CD14-positive monocyte (primary cell): ENCODE measurements around the gene HS3ST6. TPM values are rescaled to one million over a fixed set of nuclear protein-coding genes. Genes with fewer than 3 reads are reported as not detected.

Source experiments
- DNase-seq, 3 donors: peaks; one replicate each; pipeline ENCODE4 v3.0.0-alpha.2; 2011 to 2022
- H2AFZ ChIP-seq: 2 replicates; pipeline ENCODE4 v1.6.0; 2012; ENCODE audit warnings: mild to moderate bottlenecking, low read depth, low read length, inconsistent platforms; ENCODE audit not compliant: insufficient read depth, poor library complexity, severe bottlenecking
- H3K27ac ChIP-seq, 2 donors: 1 replicate in 1 of 2; 2 replicates in 1 of 2; pipeline ENCODE4 v1.5.1; 2012 to 2013; ENCODE audit warnings: low read length in 2 of 2, control low read depth in 1 of 2, inconsistent platforms in 1 of 2, low read depth in 1 of 2, mild to moderate bottlenecking in 1 of 2
- H3K27me3 ChIP-seq, 2 donors: one replicate each; pipeline versions ENCODE4 v1.6.0 to v1.6.1; 2011 to 2013; ENCODE audit warnings: low read length in 2 of 2; ENCODE audit not compliant: control insufficient read depth in 2 of 2, insufficient read depth in 2 of 2
- H3K36me3 ChIP-seq, 2 donors: replicated peaks in 1 of 2; 1 replicate in 1 of 2; 2 replicates in 1 of 2; pipeline versions ENCODE4 v1.5.1 to v1.6.1; 2012 to 2013; ENCODE audit warnings: low read length in 2 of 2, control low read depth in 1 of 2, inconsistent platforms in 1 of 2, mild to moderate bottlenecking in 1 of 2; ENCODE audit not compliant: insufficient read depth in 2 of 2, control insufficient read depth in 1 of 2
- H3K4me1 ChIP-seq, 2 donors: 1 replicate in 1 of 2; 2 replicates in 1 of 2; pipeline versions ENCODE4 v1.5.1 to v1.6.1; 2012 to 2013; ENCODE audit warnings: low read length in 2 of 2, control low read depth in 1 of 2, inconsistent platforms in 1 of 2, mild to moderate bottlenecking in 1 of 2, moderate library complexity in 1 of 2; ENCODE audit not compliant: insufficient read depth in 2 of 2, control insufficient read depth in 1 of 2
- H3K4me2 ChIP-seq: replicated peaks from 2 replicates; pipeline ENCODE3; 2012; ENCODE audit warnings: low read length, moderate library complexity, mild to moderate bottlenecking; ENCODE audit not compliant: poor library complexity, severe bottlenecking; ENCODE audit errors: extremely low read depth
- H3K4me3 ChIP-seq, 3 experiments: fragments of 200-600 bp in 1 of 3; sonication (generic) in 1 of 3; replicated peaks in 1 of 3; 1 replicate in 2 of 3; 2 replicates in 1 of 3; pipeline ENCODE4 v1.5.1; 2011 to 2013; ENCODE audit warnings: low read length in 3 of 3, mild to moderate bottlenecking in 3 of 3, control low read depth in 2 of 3, low read depth in 2 of 3, inconsistent platforms in 1 of 3, moderate library complexity in 1 of 3
- H3K79me2 ChIP-seq: 2 replicates; pipeline ENCODE4 v1.6.0; 2012; ENCODE audit warnings: mild to moderate bottlenecking, control low read depth, inconsistent platforms, low read length, moderate library complexity; ENCODE audit not compliant: insufficient read depth
- H3K9ac ChIP-seq: 2 replicates; pipeline ENCODE4 v1.6.0; 2017; ENCODE audit warnings: low read length, mild to moderate bottlenecking; ENCODE audit not compliant: insufficient read depth, poor library complexity, severe bottlenecking
- H3K9me3 ChIP-seq, 2 donors: replicated peaks in 1 of 2; 1 replicate in 1 of 2; 2 replicates in 1 of 2; pipeline versions ENCODE4 v1.5.1 to v1.6.1; 2012 to 2013; ENCODE audit warnings: low read length in 2 of 2, control low read depth in 1 of 2; ENCODE audit not compliant: control insufficient read depth in 1 of 2, insufficient read depth in 1 of 2
- H4K20me1 ChIP-seq: 2 replicates; pipeline ENCODE4 v1.6.0; 2012; ENCODE audit warnings: mild to moderate bottlenecking, low read length, control low read depth, moderate library complexity; ENCODE audit not compliant: insufficient read depth
- H3K27ac Mint-ChIP-seq, 7 donors: one replicate each; pipeline ENCODE4 v1.8.0; 2020; ENCODE audit warnings: mild to moderate bottlenecking in 7 of 7, mixed read lengths in 7 of 7, moderate library complexity in 6 of 7, inconsistent platforms in 2 of 7
- H3K27me3 Mint-ChIP-seq, 3 donors: one replicate each; pipeline ENCODE4 v1.8.0; 2021 to 2022; ENCODE audit warnings: low read depth in 3 of 3, mild to moderate bottlenecking in 3 of 3, mixed read lengths in 3 of 3, moderate library complexity in 3 of 3, inconsistent platforms in 1 of 3
- H3K36me3 Mint-ChIP-seq, 2 donors: one replicate each; pipeline ENCODE4 v1.8.0; 2020; ENCODE audit warnings: mixed read lengths in 2 of 2, inconsistent platforms in 1 of 2, mild to moderate bottlenecking in 1 of 2
- H3K4me1 Mint-ChIP-seq: one replicate; pipeline ENCODE4 v1.8.0; 2020; ENCODE audit warnings: mild to moderate bottlenecking, mixed read lengths
- H3K4me3 Mint-ChIP-seq, 2 donors: one replicate each; pipeline ENCODE4 v1.8.0; 2020; ENCODE audit warnings: mild to moderate bottlenecking in 2 of 2, mixed read lengths in 2 of 2, moderate library complexity in 1 of 2
- H3K9me3 Mint-ChIP-seq, 7 donors: one replicate each; pipeline ENCODE4 v1.8.0; 2020 to 2022; ENCODE audit warnings: mixed read lengths in 7 of 7, mild to moderate bottlenecking in 6 of 7, moderate library complexity in 6 of 7, inconsistent platforms in 2 of 7
- CTCF ChIP-seq: fragments of 200-600 bp; IDR thresholded peaks from one replicate; pipeline ENCODE4 v1.8.0; 2022; ENCODE audit warnings: antibody characterized with exemption, mild to moderate bottlenecking
- WGBS: methylation state at CpG from one replicate; pipeline ENCODE4 v1.1.5; 2013; ENCODE audit warnings: missing lambda C conversion rate; ENCODE audit not compliant: insufficient coverage; 5-methylcytosine and 5-hydroxymethylcytosine counted together
- intact Hi-C, 2 donors: fragments of 100-400 bp; cut with micrococcal nuclease; formaldehyde crosslinking; loops; one replicate each; pipeline versions ENCODE4 v1.15.0 to v1.15.1; 2023
- polyA plus RNA-seq, 3 donors: library from polyadenylated mRNA; depleted of rRNA in 1 of 3; unstranded in 2 of 3; stranded (reverse) in 1 of 3; fragments of 300-500 nt in 2 of 3; fragments of >200 nt in 1 of 3; fragmentation: Illumina TruSeq in 2 of 3; gene quantifications; 1 replicate in 2 of 3; 2 replicates in 1 of 3; pipeline ENCODE4 v1.2.3, GENCODE V29; 2012 to 2021

Gene HS3ST6
- polyA plus RNA-seq, 3 donors = not detected

DNA sequence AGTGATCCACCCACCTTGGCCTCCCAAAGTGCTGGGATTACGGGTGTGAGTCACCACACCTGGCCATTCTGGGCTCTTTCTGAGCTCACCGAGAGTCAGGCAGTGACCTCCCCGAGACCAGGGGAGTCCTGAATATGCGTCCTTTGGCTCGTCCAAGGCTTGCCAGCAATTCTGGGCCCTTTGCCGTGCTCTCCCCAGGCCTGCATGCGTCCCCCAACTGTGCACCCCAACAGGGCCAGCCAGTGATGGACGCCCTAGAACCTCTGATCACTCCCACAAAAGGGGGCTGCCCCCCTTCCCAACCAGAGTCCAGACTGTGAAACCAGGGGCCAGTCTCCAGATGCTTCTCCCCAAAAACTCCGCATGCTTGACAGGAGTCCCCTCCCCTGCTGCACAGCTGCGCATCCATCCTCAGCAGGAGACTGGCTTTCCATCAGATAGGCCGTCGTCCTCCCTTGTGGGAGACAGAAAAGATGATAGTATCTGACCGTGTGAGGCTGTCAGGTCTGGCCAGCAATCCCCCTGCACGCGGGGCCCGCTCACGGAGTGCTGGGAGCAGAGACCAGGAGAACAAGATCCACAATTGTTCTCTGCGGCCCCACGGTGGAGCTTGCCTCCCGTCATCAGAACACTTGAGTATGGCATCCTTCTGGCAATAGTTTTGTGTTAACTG lies 15.5 kb downstream of the HS3ST6 start:
- no peak overlapping the region for H2AFZ ChIP-seq
- no peak for TF ChIP-seq CTCF
- H3K79me2 ChIP-seq = no peaks in the 10 kb centered on the region
- Mint-ChIP-seq H3K27ac (no peak overlapping the region), H3K4me3 (no peak overlapping the region), H3K9me3 (peaks cover 0 to 2% (median 0%) of the 10 kb centered on the region in 7 donors), H3K27me3 (peaks cover 20 to 52% (median 35%) of the 10 kb centered on the region in 3 donors), H3K4me1 (no peaks in the 10 kb centered on the region), H3K36me3 (no peaks in the 10 kb centered on the region)
- H3K9ac ChIP-seq = no peak overlapping the region
- intact Hi-C loops = no loop called here
- peaks cover 0 to 4% of the 10 kb centered on the region in 2 donors for H3K27me3 ChIP-seq
- no peak overlapping the region for H3K4me2 ChIP-seq
- H4K20me1 ChIP-seq = no peaks in the 10 kb centered on the region
- H3K9me3 ChIP-seq = no peaks in the 10 kb centered on the region
- 94% methylated on average over 18 of the region's 20 CpGs for WGBS
- H3K27ac ChIP-seq = no peak overlapping the region
- DNase-seq = no peak
- H3K4me1 ChIP-seq = no peaks in the 10 kb centered on the region
- no peak overlapping the region for H3K4me3 ChIP-seq
- no peaks in the 10 kb centered on the region for H3K36me3 ChIP-seq

DNA sequence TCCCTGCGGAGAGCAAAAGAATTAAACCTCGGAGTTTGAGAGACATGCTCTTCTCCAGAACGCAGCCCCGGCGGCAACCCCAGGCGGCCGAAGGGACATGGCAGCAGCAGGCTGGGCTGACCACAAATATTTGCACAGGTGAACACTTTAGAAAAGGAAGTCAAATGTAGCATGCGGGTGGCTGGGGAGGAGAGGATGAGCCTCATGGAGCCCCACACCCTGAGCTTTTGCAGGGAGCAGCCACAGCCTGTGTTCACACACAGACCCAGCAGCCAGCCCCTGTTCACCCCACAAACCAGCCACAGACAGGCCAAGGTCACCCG lies 17.8 kb downstream of the HS3ST6 start:
- Mint-ChIP-seq H3K4me3 (no peak overlapping the region), H3K9me3 (peaks cover 0 to 2% (median 0%) of the 10 kb centered on the region in 7 donors), H3K27me3 (peaks cover 22 to 38% (median 24%) of the 10 kb centered on the region in 3 donors), H3K36me3 (no peaks in the 10 kb centered on the region), H3K27ac (no peak overlapping the region), H3K4me1 (no peaks in the 10 kb centered on the region)
- Histone ChIP-seq H3K27me3 (peaks cover 0 to 6% of the 10 kb centered on the region in 2 donors), H4K20me1 (no peaks in the 10 kb centered on the region), H2AFZ (no peak overlapping the region), H3K36me3 (no peaks in the 10 kb centered on the region), H3K27ac (no peak overlapping the region), H3K4me1 (no peaks in the 10 kb centered on the region), H3K4me3 (no peak overlapping the region), H3K9ac (no peak overlapping the region), H3K79me2 (no peaks in the 10 kb centered on the region), H3K9me3 (no peaks in the 10 kb centered on the region), H3K4me2 (no peak overlapping the region)
- no peak for TF ChIP-seq CTCF
- WGBS = 78% methylated on average over 2 of the region's 9 CpGs
- DNase-seq = no peak
- intact Hi-C loops = no loop called here
